Activated CD4-positive, alpha-beta T cell treated with anti-CD3 and anti-CD28 coated beads, Interleukin-2, amount 10 ng/mL, durations not matched to agents 24 days and 14 days (primary cell): ENCODE data around the gene NSMCE1. TPM values are rescaled to one million over a fixed set of nuclear protein-coding genes. Genes with fewer than 3 reads are reported as not detected.
A peak's percentile ranks its signal among the peaks of the same experiment; 100 is the strongest.
"Not testable (repeated sequence)": the region's sequence is repeated elsewhere in the genome, so short reads cannot be mapped to it uniquely, and the experiment has no call there.

Source experiments
- DNase-seq: peaks from one replicate; pipeline ENCODE4 v3.0.0; 2022
- H3K27ac Mint-ChIP-seq: one replicate; pipeline ENCODE4 v1.8.0; 2022; ENCODE audit warnings: mild to moderate bottlenecking, mixed read lengths
- H3K27me3 Mint-ChIP-seq: one replicate; pipeline ENCODE4 v1.8.0; 2022; ENCODE audit warnings: mixed read lengths
- H3K36me3 Mint-ChIP-seq: one replicate; pipeline ENCODE4 v1.8.0; 2022; ENCODE audit warnings: low read depth, mild to moderate bottlenecking, mixed read lengths
- H3K4me1 Mint-ChIP-seq: one replicate; pipeline ENCODE4 v1.8.0; 2021; ENCODE audit warnings: mixed read lengths
- H3K4me3 Mint-ChIP-seq: one replicate; pipeline ENCODE4 v1.8.0; 2022; ENCODE audit warnings: mild to moderate bottlenecking, moderate library complexity, mixed read lengths
- H3K9me3 Mint-ChIP-seq: one replicate; pipeline ENCODE4 v1.8.0; 2021; ENCODE audit warnings: mixed read lengths
- intact Hi-C: fragments of 100-400 bp; cut with micrococcal nuclease; formaldehyde crosslinking; loops from one replicate; pipeline ENCODE4 v1.15.1; 2023
- total RNA-seq: library from RNA; stranded (reverse); gene quantifications from 2 replicates; pipeline ENCODE4 v1.2.3, GENCODE V29; 2022

NSMCE1 gene
- total RNA-seq, 1 donor from 2014 or later: 149 TPM

DNA sequence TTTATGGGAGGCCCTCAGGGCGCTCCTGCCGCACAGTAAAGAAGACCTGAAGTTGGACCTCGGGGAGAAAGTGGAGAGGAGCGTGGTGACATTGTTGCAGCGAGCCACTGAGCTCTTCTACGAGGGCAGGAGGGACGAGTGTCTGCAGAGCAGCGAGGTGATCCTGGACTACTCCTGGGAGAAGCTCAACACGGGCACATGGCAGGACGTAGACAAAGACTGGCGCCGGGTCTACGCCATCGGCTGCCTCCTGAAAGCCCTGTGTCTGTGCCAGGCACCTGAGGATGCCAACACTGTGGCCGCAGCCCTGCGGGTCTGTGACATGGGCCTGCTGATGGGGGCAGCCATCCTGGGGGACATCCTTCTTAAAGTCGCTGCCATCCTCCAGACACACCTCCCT, 58.4 kb downstream of the NSMCE1 start:
- Mint-ChIP-seq H3K4me3 (no peak overlapping the region), H3K36me3 (peaks cover 30% of the 10 kb centered on the region), H3K4me1 (peaks cover 12% of the 10 kb centered on the region), H3K27me3 (no peaks in the 10 kb centered on the region), H3K27ac (no peak overlapping the region), H3K9me3 (no peaks in the 10 kb centered on the region)
- no peak for DNase-seq
- intact Hi-C loops: no loop called here

DNA sequence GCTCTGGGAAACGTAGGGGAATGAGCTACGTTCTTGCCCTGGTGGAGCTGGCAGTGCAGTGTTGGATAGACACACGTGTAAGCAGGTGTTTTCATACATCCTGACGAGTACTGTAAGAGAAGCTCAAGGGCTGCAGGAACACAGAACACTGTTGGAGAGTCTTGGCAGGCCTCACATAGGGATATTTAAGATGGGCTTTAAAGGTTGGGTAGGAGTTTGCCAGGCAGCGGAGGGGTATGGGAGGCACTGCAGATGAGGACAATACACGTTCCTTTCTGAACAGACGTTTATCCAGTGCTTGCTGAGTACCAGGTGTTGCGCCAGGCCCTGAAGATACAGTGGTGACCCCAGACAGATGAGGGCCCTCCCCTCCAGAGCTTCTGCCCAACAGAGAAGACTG, 59.0 kb downstream of the NSMCE1 start:
- DNase-seq: no peak

GRCh38 chr16:27208796-27209195, 59.8 kb downstream of the NSMCE1 start:
- Mint-ChIP-seq H3K9me3 (no peaks in the 10 kb centered on the region), H3K36me3 (peaks cover 23% of the 10 kb centered on the region), H3K27me3 (no peaks in the 10 kb centered on the region), H3K27ac (no peak overlapping the region), H3K4me3 (no peak overlapping the region), H3K4me1 (peaks cover 15% of the 10 kb centered on the region)
- intact Hi-C loops: loop anchor here (10.0 kb wide), 1 partner anchor 336 kb away; the partner anchor contains the start of gene GTF3C1
- DNase-seq: no peak

More for the DNA sequence above, 59.0 kb downstream of the NSMCE1 start:
- H3K27ac Mint-ChIP-seq: no peak overlapping the region
- H3K27me3 Mint-ChIP-seq: no peaks in the 10 kb centered on the region
- no peak overlapping the region for H3K4me3 Mint-ChIP-seq
- intact Hi-C loops: loop anchor here (10.0 kb wide), 1 partner anchor 335 kb away; the partner anchor contains the start of gene GTF3C1
- H3K36me3 Mint-ChIP-seq: peaks cover 25% of the 10 kb centered on the region
- H3K4me1 Mint-ChIP-seq: peaks cover 9% of the 10 kb centered on the region
- no peaks in the 10 kb centered on the region for H3K9me3 Mint-ChIP-seq

- Mint-ChIP-seq H3K27ac (no peak overlapping the region), H3K36me3 (peaks cover 21% of the 10 kb centered on the region), H3K4me3 (no peak overlapping the region), H3K9me3 (no peaks in the 10 kb centered on the region), H3K4me1 (peaks cover 21% of the 10 kb centered on the region), H3K27me3 (peaks cover 2% of the 10 kb centered on the region)
- intact Hi-C loops: loop anchor here (10.0 kb wide), 1 partner anchor 337 kb away; the partner anchor contains the start of gene GTF3C1
- no peak for DNase-seq
Measured at GRCh38 chr16:27208081-27208680, 60.4 kb downstream of the NSMCE1 start.

DNA sequence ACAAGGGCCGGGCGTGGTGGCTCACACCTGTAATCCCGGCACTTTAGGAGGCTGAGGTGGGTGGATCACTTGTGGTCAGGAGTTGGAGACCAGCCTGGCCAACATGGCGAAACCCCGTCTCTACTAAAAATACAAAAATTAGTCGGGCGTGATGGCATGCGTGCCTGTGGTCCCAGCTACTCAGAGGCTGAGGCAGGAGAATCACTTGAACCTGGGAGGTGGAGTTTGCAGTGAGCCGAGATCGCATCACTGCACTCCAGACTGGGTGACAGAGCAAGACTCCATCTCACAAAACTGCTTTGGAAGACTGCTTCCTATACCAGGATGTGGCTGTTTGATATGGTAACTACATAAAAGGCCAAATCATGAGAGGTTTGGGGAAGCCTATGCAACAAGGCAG, 61.5 kb downstream of the NSMCE1 start:
- H3K36me3 Mint-ChIP-seq: peaks cover 16% of the 10 kb centered on the region
- not testable (repeated sequence) for H3K27ac Mint-ChIP-seq, H3K9me3 Mint-ChIP-seq, H3K4me3 Mint-ChIP-seq, H3K27me3 Mint-ChIP-seq, DNase-seq
- intact Hi-C loops: loop anchor here (10.0 kb wide), 1 partner anchor 338 kb away; the partner anchor contains the start of gene GTF3C1
- H3K4me1 Mint-ChIP-seq: peaks cover 30% of the 10 kb centered on the region

DNA sequence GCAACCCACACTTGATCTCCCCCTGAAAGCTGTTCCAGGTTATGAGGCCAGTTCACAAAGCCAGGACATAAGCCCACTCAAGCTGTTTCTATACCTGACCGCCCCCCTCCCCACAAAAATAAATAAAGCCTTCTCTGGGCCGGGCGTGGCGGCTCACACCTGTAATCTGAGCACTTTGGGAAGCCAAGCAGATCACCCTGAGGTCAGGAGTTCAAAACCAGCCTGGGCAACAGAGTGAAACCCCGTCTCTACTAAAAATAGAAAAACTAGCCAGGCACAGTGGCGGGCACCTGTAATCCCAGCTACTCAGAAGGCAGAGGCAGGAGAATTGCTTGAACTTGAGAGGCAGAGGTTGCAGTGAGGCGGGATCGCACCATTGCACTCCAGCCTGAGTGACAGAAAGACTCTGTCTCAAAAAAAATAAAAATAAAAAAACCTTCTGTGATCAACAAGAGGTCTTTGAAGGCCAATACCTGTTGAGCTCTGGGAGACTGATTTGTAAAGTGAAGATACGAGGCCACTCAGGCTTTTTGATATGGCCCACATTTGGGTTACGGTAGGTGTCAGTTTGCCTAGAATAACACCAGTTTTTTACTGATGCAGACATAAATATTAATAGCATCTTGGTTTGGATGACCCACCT, 63.0 kb downstream of the NSMCE1 start:
- H3K27me3 Mint-ChIP-seq: peaks cover 2% of the 10 kb centered on the region
- intact Hi-C loops: loop anchor here (10.0 kb wide), 1 partner anchor 339 kb away; the partner anchor contains the start of gene GTF3C1
- no peaks in the 10 kb centered on the region for H3K9me3 Mint-ChIP-seq

GRCh38 chr16:27204312-27204915, 64.2 kb downstream of the NSMCE1 start:
- Mint-ChIP-seq H3K36me3 (peaks cover 6% of the 10 kb centered on the region), H3K27ac (peak overlapping the region; percentile 100), H3K9me3 (no peaks in the 10 kb centered on the region), H3K27me3 (peaks cover 2% of the 10 kb centered on the region), H3K4me3 (peak overlapping the region; percentile 93), H3K4me1 (peaks cover 46% of the 10 kb centered on the region)
- intact Hi-C loops: loop anchor here (10.0 kb wide), 1 partner anchor 340 kb away; the partner anchor contains the start of gene GTF3C1
- DNase-seq: peak; percentile 65

More for the DNA sequence above, 63.0 kb downstream of the NSMCE1 start:
- peaks cover 9% of the 10 kb centered on the region for H3K36me3 Mint-ChIP-seq
- H3K27ac Mint-ChIP-seq: no peak overlapping the region
- DNase-seq: no peak
- no peak overlapping the region for H3K4me3 Mint-ChIP-seq
- H3K4me1 Mint-ChIP-seq: peaks cover 36% of the 10 kb centered on the region

- peaks cover 52% of the 10 kb centered on the region for H3K4me1 Mint-ChIP-seq
- intact Hi-C loops: loop anchor here (1.0 to 10.0 kb wide), 5 partner anchors 24 to 341 kb away; partner anchors contain the start of gene GTF3C1
- peaks cover 8% of the 10 kb centered on the region for H3K36me3 Mint-ChIP-seq
- peak within 1 kb of the TSS; percentile 93 for H3K4me3 Mint-ChIP-seq
- H3K27ac Mint-ChIP-seq: peak within 1 kb of the TSS; percentile 100
- peak; percentile 100 for DNase-seq
- peaks cover 2% of the 10 kb centered on the region for H3K27me3 Mint-ChIP-seq
- H3K9me3 Mint-ChIP-seq: peaks cover 4% of the 10 kb centered on the region
Measured at GRCh38 chr16:27203507-27204311, 64.9 kb downstream of the NSMCE1 start, which contains the start of gene KDM8. Gene KDM8, plus strand, starts transcription at chr16:27203526. Its CDS starts 6,598 bp downstream, at chr16:27210124.

- Mint-ChIP-seq H3K36me3 (peaks cover 8% of the 10 kb centered on the region), H3K4me1 (peaks cover 57% of the 10 kb centered on the region), H3K27ac (peak overlapping the region; percentile 100)
Measured at GRCh38 chr16:27202923-27203506, 65.6 kb downstream of the NSMCE1 start.

GRCh38 chr16:27200914-27201313, 67.7 kb downstream of the NSMCE1 start:
- not testable (repeated sequence) for H3K9me3 Mint-ChIP-seq, H3K36me3 Mint-ChIP-seq, H3K27me3 Mint-ChIP-seq, DNase-seq
- intact Hi-C loops: loop anchor here (10.0 kb wide), 1 partner anchor 344 kb away; the partner anchor contains the start of gene GTF3C1
- H3K4me3 Mint-ChIP-seq: peak overlapping the region; percentile 72
- H3K4me1 Mint-ChIP-seq: peaks cover 66% of the 10 kb centered on the region
- peak overlapping the region; percentile 90 for H3K27ac Mint-ChIP-seq

More at GRCh38 chr16:27202923-27203506, 65.6 kb downstream of the NSMCE1 start:
- peaks cover 4% of the 10 kb centered on the region for H3K9me3 Mint-ChIP-seq
- no peak for DNase-seq
- intact Hi-C loops: loop anchor here (1.0 to 10.0 kb wide), 5 partner anchors 24 to 342 kb away; partner anchors contain the start of gene GTF3C1
- H3K27me3 Mint-ChIP-seq: peaks cover 2% of the 10 kb centered on the region
- peak overlapping the region; percentile 93 for H3K4me3 Mint-ChIP-seq

GRCh38 chr16:27199736-27200135, 68.8 kb downstream of the NSMCE1 start:
- Mint-ChIP-seq H3K27me3 (peaks cover 2% of the 10 kb centered on the region), H3K4me1 (peaks cover 76% of the 10 kb centered on the region), H3K9me3 (peaks cover 8% of the 10 kb centered on the region), H3K4me3 (peak overlapping the region; percentile 72), H3K27ac (peak overlapping the region; percentile 90), H3K36me3 (peaks cover 5% of the 10 kb centered on the region)
- intact Hi-C loops: loop anchor here (10.0 kb wide), 1 partner anchor 345 kb away; the partner anchor contains the start of gene GTF3C1
- peak; percentile 86 for DNase-seq

DNA sequence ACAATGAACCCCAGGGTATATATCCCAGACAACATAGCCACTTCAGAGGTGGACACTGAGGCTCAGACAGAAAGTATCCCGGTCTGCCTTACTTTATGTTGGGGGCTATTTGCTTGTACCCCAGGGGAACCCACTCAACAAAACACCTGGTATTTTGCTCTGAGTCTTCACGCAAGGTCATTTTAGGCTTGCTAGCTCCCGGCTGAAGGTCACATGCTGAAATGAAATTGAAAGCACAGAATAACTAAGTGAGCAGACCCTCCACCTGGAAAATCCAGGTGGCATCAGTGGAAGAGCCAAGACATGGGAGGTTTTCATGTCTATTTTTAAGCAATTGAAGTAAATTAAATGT, 69.4 kb downstream of the NSMCE1 start:
- peak; percentile 68 for DNase-seq
- peaks cover 6% of the 10 kb centered on the region for H3K36me3 Mint-ChIP-seq
- peaks cover 73% of the 10 kb centered on the region for H3K4me1 Mint-ChIP-seq
- no peak overlapping the region for H3K4me3 Mint-ChIP-seq
- peaks cover 13% of the 10 kb centered on the region for H3K9me3 Mint-ChIP-seq
- intact Hi-C loops: no loop called here
- peaks cover 2% of the 10 kb centered on the region for H3K27me3 Mint-ChIP-seq
- peak overlapping the region; percentile 55 for H3K27ac Mint-ChIP-seq
